Amniotic epithelial cell (primary cell): ENCODE data around the gene KAT2A.

Experiments
- DNase-seq: peaks from one replicate; pipeline ENCODE4 v3.0.0-alpha.2; 2010; ENCODE audit warnings: low read depth

KAT2A gene

DNA sequence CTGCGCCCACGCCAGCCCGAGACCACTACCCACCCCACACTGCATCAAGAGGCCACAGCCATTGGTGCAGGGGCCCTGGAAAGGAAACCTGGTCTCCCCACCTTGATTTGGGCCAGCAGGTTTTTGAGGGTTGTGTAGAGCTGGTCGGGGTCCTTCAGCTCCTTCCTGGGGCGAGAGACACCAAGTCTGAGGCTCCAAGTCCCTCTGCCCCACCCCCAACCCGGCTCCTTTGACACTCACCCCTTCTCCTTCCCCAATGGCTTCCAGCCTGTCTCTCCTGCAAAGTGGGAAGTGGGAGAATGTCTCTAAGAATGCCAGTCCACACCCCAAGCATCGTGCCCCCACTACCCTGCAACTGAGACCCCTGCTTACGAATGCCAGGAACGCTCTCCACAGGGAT is 7.0 kb downstream of the KAT2A start:
- DNase-seq = no peak

DNA sequence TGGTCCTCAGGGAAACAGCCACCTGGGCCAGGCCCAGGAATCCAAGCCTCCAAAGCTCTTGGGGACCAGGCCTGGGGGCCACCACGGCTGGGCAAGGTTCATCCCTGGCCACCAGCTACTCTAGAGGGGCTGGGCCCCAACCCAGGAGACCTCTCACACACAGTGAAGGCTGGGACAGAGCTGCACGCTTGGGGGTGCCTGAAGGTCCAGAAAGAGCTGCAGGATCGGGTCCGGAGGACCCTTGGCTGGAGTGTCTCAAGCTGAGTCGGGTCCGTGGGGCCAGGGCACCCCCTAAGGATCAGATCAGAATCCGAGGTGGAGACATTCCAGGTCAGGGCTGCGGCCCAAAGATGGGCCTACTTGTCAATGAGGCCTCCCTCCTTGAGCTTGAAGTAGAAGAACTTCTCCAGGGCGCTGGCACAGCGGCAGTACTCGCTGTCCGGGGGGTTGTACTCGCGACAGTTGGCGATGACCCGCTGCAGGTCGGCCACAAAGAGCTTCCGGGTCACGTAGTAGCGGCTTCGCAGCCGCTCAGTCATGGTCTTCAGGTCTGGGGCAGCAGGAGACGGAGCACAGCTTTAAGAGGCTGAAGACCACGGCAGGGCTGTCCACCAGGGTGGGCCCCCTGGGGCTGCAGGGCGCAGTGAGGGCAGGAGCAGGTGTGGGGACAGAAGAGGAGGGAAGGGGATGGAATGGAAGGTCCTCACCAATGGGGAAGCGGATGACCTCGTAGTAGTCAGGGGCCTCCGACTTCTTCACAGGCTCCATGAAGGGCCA is 7.7 kb downstream of the KAT2A start:
- no peak for DNase-seq

DNA sequence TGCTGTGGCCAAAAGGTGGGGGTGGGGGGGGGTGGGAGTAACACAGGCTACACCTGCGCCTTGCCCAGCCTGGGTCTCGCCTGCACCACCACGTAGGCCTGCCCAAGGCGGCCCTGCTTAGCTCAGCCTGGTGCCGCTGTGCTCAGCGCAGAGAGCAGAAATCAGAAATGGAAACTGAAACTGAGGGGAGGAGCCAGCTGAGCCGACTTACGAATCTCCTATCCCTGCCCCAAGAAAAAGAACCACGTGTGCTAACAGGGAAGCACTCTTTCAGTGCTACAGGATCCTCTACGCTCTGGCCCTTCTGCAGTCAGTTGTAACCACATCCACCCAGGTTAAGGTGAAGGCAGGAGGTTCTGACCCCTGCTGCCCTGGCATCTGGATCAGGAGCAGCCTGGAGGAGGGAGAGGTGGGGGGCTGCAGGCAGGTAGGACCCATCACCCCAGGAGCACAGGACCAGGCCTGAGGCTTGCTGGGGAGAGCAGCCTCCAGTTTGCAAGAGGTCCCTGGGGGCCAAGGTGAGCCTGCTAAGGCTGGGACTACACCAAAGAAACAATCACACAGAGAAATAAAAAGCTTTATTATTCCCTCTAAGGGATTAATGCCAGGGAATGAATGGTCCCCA is 8.5 kb downstream of the KAT2A start, which contains the start of gene DHX58:
Gene DHX58 (minus strand): TSS at position 163 of the 625 bp plus-strand sequence. CDS start 822 bp downstream, outside the sequence.
- DNase-seq = peak; percentile 89

DNA sequence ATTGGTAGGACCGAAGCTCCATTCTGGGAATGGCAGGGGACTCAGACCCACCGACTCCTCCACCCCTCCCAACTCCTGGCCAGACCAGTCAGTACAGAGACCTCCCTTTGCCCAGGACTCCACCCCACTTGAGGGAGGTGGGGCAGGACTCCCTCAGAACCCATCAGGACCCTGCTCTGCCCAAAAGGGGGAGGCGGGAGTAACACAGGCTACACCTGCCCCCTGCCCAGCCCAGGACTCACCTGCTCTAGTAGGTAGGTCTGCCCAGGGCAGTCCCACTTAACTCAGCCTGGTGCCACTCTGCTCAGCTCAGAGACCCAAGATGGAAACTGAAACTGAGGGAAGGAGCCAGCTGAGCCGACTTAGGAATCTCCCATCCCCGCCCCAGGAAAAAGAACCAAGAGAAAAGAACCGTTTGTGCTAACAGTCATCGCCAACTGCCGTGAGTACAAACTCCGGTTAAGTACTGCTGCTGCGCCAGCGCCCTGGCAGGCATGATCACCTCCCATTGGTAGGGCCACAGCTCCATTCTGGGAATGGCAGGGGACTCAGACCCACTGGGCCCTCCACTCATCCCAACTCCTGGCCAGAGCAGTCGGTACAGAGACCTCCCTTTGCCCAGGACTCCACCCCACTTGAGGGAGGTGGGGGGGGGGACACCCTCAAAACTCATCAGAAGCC is 9.2 kb downstream of the KAT2A start:
- peak; percentile 33 for DNase-seq

DNA sequence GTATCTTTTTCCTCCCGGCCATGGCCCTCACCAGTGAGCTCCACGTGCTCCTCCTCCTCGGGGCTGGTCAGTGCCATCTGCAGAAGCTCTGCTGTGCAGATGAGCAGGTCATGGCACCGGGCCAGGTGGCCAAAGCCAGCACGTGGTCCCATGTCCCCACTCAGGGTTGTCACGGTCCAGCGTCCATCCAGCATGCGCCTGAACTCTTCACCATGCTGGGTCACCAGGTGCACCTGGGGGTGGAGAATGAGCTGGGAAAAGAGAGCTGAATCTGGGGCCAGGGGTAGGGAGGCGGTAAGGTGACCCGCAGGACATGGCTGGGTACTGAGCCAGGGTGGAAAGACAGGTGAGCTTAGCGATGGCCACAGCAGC is 9.9 kb downstream of the KAT2A start:
- DNase-seq = no peak

DNA sequence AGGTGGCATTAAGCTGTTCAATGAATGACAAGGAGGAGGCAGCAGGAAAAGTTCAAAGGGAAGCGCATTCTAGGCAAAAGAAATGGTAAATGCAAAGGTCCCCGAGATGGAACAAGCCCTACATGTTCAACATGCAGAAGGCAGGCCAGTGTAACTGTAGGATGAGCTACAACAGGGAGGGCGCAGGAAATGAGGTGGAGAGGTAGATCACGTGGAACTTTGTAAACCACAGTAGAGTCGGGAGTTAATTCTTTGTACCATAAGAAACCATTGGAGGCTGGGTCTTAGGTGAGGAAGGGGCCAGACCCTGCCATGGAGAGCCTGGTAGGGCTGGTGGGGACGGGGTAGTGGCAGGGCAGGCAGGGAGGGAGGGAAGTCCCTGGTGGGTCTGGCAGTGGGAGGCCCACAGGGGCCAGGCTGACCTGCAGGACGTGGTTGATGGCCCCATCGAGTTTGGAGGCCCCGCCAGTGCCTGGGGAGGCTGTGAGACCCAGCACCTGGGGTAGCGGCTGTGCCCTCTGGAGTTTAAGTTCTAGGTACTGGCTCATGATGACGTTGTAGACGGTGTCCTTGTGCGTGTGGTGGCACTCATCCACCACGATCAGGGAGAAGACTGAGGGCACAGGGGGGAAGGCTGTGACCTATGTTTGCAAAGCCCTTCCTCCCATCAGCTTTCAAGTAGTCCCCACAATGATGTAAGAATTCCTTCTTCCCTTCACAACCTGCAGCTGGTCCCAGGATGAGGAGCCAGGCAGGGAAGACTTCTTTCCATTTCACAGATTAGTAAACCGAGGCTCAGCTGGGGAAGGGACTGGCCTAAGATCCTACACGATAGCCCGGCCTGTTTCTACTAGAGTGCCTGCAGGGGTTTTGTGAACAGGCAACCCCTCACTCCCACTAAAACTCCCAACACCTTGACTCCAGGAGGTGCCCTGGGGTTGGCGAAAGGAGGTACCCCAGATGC is 10.6 kb downstream of the KAT2A start:
- no peak for DNase-seq

DNA sequence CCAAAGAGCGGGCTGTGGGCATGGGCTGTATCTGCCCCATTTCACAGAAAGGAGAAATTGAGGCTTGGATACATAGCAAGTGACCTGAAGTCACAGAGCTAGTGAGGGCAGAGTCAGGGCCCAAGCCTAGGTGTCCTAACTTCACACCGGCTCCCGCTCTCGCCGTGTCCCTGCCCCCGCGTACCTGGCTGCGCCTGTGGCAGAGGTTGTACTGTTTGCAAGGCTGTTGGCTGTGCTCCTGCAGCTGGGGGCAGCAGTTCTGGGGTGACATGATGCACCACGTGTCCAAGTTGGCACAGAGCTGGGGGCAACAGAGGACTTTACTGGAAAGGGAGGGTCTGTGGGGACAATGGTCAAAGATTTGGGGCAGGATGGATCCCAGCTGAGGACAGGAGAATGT is 12.1 kb downstream of the KAT2A start:
- DNase-seq = no peak

DNA sequence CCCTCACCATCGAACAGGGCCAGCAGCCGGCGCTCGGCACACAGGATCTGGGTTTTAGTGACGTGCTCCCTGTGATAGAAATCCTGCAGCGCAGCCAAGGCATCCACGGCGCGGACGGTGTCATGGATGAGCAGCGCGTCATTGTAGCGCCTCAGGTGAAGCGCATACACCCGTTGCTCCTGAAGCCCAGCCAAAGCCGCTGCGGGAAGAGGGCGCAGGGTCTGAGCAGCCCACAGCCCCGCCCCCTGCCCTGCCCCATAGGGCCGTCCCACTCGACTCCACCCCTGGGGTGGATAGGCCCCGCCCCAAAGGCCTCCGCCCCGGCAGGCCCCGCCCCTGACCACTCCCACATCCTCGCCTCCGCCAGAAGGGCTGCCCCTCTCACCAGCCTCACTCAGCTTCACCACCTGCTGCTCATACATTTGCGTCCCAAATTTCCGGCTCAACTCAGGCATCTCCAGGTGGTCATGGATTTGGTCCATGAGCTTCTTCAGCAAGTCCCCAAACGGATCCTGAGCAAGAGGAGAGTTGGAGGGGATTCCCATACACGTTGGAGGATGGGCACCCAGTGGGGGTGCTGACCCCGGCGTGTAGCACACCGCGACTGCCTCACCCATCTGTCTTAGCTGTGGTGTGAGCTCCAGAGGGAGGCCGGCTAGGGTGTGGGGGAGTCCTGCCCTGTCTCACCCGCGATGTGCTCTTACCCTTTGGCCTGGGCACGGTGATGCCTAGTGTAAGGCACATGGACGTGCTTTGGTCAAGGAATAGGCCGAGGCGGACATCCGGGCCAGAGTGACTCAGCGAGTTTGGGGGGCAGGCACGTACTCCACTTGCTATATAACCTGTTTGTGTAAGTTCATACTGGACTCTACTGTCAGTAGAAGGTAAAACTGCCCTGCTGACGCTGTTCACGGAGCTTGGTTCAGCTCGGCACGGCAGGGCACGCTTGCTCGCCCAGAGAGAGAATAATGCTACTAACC is 13.3 kb downstream of the KAT2A start:
- DNase-seq = peak; percentile 64

DNA sequence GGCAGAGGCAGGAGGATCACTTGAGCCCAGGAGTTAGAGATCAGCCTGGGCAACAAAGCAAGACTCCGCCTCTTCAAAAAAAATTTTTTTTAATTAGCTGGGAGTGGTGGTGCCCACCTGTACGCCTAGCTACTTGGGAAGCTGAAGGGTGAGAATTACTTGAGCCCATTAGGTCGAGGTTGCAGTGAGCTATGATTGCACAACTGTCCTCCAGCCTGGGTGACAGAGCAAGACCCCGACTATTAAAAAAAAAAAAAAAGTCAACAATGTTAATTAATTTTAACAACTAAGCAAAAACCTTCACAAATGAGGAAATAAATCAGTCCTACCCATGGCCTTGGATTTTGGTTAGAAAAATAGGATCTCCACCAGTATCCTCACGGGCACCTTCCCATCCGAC is 14.0 kb downstream of the KAT2A start:
- DNase-seq = no peak

DNA sequence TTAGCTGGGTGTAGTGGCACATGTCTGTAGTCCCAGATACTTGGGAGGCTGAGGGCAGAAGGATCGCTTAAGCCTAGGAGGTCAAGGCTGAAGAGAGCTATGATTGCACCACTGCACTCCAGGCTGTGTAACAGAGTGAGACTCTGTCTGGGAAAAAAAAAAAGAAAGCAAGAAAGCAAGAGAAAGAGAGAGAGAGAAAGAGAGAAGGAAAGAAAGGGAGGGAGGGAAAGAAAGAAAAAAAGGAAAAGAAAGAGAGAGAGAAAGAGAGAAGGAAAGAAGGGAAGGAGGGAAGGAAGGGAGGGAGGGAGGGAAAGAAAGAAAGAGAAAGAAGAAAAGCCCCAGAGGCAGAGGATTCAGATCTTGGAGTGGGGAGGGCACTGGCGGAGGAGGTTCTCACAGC is 15.2 kb downstream of the KAT2A start:
- DNase-seq = no peak

DNA sequence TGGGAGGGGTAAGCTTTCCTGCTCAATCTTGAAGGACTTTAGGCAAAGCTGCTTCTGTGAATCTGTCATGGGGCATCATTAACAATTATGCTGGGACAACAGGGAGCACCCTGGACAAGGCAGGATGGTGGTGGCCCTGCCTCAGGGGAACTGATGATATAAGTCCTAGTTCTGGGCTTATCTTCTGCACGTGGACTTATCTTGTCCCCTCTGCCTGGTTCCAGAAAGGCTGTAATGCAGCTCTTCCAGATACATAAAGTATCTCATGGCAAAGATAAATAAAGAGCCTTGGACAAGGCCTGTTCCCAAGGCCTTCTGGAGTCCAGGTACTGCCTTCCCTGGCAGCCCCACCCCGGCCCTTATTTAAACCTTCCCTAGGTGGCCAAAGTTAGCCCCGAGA is 16.9 kb downstream of the KAT2A start:
- no peak for DNase-seq

DNA sequence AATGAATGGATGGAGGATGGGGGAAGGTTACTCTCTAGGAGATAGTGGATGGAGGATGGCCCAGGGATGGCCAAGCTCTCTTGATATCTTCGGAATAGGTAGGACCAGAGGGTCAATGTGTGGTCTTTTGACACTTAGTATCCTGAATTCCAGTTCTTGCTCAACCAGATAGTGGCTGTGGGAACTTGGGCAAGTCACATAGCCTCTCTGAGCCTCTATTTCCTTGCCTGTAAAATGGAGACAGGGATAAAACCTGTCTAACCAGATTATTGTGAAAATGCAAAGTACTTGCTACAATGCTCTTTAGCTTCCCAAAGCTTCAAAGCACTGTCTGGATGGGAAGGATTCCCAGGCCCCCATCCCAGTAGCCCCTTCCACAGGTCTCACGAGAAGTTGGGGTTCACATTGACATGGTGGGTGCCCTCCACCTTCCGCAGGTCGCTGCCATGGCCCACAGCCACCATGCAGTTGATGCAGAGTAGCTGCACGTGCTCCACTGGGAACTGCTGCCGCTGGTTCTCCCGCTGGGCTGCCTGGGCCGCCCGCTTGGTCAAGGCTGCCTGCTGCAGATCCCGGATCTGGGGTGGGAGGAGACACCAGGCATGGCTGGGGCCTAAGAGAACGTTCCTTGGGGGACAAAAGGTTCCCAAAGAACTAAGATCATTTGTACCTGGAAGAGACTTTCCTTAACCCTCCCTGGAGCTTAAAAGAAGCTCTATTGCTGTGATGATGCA is 17.8 kb downstream of the KAT2A start:
- DNase-seq = no peak

DNA sequence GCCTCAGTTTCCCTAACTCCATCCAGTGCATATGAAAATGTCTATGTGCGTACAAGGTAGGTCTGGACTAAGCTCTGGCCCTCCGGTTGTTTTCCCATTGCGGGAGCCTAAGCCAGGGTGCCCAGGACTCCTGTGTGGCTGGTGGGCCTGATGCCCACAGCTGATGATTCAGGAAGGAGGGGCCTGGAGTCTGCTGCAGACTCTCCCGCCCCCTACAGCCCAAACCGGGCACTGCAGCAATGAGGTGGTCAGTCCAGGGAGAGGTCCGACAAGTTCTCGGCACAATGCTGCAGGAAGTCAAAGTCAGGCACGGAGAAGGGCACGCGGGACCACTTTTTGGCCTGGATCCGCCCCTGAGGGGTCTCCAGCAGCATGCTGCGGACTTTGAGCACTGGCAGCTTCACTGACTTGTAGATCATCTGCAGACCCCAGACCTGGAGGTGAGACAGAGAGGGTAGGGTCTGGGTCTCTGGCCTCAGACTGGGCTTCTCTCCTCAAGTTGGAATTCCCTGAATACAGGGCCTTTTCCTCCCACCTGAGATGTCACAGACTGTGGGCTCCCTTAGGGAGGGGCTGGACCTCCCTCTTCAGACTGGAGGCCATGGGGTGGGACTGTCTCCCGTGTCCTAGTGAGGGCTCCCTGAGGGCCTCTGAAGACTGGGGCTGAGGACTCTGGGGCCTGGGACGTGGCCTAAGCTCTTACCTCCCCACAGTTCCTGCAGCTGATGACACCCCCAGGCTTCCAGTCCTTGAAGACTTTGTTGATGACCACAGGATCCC is 19.5 kb downstream of the KAT2A start:
- peak; percentile 59 for DNase-seq

DNA sequence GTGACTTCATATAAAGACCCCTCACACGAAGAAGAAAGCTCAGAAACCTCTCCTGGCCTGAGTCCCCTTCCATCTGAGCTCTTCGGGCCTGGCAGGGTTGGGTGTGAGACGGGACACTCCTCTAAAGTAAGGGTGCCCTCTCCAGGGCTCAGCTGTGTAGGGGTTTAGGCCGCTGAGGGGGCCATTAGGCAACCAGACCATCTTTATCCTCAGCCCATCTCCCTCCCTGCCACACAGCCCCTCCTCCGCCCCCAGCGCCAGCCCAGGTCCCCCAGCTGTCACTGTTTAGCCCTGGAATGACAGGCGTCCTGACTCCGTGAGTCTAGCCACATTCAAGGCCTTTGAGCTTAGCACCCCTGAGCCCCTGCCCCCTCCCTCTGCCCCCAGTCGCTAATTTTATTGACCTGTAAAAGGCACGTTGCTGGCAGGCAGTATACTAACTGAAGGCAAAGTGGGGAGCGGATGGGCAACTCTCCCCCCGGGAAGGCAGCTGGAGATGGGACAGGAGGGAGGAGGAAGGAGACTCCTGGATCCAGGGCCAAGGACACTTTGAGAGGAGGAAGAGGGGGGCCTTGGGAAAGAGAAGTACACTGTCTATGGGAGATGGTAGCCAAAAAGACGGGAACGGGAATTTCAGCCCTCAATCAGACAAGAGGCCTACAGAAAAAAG is 22.3 kb downstream of the KAT2A start:
- no peak for DNase-seq

DNA sequence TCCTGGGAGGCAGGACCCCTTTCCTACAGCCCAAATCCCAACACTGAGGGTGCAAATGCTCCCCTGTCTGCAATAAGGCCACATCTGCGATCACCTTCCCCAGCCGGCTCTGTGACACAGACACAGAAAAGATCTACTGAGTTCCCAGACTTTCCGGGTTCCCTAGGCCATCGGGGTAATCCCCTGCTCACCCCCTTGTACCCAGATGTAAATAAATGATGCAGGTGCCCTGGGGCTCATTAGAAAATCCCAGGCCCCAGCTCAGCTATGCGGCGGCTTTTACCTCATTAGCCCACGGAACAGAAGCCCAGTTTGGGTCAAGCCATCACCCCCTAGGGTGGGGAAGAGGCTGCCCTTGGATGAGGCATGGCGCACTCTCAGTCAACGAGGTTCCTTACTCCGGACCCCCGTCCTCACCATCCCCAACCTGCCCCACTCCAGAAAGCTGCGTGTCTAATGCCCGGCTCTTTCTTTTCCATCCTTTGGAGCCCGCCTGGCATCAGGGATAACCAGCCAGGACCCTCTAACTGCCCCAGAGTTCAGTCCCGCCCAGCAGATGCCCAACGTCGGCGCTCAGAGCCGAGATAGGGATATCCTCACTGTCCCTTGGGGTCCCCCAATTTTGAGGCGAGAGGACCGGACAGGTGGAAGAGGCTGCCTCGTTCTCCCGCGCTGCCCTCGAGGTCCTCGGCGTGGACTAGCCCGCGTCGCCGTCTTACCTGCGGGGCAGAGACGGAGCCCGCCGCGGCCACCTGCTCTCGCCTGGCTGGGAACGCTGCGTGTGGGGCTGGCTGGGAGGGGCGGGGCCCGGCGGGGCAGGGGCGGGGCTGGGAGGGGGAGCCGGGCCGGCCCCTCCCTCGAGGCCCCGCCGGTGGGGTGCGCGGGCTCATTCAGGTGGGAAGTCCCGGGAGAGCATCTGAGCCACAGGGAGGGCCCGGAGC is 23.2 kb downstream of the KAT2A start, which contains the start of gene ZNF385C:
Gene ZNF385C (minus strand): TSS at position 783 of the 941 bp plus-strand sequence. CDS start 35,417 bp downstream, outside the sequence.
- DNase-seq = no peak

DNA sequence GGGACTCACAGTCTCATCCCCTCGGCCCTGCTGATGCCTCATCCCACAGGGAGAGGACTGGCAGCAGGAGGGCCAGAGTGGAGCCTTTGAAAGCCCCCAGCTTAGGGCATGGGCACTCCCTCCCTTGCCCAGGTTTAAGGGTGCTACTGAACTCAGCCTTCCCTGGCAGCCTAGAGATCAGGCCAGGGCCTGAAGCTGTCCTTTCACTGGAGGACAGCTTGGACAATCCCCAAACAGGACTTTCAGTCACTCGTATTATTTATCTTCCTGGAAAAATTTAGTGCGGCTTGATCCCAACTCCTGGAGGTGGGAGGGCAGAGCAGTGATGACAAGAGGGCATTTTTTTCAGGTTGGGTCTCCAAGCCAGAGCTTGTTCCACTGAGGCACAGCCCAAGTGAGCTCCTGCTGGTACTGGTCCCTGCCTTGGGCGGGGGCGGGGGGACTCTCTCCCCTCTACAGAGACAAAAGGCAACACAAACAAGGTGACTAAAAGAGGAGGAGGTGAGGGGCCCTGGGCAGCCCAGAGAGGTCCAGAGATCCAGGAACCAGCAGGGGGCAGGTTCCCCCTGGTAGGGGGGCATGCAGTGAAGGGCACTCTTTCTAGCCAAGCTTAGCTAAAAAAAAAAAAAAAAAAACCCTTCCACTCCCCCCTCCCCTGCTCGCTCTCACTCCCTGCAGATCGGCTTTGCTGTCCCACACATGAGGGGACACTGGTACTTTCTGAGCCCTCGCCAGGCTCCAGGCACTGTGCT is 24.6 kb downstream of the KAT2A start:
- DNase-seq = no peak
